Measurements from ENCODE around the gene PTPN20.

The PTPN20 gene

DNA sequence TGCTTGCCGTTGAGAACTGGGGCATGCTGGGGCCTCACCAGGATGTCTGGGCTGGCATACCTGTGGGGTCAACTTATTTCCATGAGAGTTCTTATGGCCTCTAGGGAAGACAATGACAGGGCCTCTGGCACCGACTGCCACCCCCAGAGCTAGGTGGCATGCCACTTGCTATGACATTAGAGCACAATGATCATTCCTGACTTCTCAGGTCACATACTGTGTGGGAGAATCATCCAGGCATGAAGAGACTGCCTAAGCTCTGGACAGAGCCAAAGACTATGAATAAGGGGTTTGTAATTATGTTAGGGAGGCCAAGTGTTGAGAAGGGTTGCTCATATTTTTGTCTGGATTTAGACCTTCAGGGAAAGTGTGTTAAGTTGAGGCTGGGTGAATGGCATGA, 97.5 kb downstream of the PTPN20 start:
- TF ChIP-seq, protein P1, sequence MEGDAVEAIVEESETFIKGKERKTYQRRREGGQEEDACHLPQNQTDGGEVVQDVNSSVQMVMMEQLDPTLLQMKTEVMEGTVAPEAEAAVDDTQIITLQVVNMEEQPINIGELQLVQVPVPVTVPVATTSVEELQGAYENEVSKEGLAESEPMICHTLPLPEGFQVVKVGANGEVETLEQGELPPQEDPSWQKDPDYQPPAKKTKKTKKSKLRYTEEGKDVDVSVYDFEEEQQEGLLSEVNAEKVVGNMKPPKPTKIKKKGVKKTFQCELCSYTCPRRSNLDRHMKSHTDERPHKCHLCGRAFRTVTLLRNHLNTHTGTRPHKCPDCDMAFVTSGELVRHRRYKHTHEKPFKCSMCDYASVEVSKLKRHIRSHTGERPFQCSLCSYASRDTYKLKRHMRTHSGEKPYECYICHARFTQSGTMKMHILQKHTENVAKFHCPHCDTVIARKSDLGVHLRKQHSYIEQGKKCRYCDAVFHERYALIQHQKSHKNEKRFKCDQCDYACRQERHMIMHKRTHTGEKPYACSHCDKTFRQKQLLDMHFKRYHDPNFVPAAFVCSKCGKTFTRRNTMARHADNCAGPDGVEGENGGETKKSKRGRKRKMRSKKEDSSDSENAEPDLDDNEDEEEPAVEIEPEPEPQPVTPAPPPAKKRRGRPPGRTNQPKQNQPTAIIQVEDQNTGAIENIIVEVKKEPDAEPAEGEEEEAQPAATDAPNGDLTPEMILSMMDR (IDR thresholded peaks at IDR 0.05; ENCODE audit: low read depth, low read length): no peak
- DNase-seq (ENCODE audit: extremely low read depth, low read depth): no peak

DNA sequence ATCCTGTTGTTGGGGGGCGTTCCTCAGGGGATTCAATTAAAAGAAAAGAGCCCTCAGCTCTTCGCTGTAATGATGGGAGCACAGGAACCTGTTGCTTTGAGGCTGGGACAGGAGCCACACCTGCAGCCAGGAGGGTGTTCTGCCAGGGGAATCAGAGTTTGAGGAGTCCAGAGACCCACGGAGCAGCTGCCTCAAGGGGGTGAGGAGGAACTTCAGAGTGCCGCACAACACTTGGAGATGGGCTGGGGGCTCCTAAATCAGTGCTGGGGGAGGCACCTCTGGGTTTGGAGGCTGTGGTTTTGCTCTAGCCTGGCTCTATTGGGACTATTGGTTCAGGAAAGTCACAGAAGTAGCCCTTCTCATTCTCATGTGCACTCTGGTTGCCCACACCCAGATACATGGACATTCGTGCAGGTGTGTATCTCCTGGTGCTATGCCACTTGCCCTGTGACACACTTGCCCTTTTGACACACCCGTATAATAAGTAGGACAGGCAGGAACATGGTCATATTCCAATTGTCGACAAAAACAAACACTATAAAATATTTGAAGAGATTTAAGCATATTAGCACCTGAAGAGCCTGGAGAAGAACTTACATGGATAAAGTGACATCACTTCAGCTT, 98.1 kb downstream of the PTPN20 start:
- TF ChIP-seq, protein P1 (IDR thresholded peaks at IDR 0.05; ENCODE audit: low read depth, low read length): no peak
- DNase-seq (ENCODE audit: extremely low read depth, low read depth): no peak

DNA sequence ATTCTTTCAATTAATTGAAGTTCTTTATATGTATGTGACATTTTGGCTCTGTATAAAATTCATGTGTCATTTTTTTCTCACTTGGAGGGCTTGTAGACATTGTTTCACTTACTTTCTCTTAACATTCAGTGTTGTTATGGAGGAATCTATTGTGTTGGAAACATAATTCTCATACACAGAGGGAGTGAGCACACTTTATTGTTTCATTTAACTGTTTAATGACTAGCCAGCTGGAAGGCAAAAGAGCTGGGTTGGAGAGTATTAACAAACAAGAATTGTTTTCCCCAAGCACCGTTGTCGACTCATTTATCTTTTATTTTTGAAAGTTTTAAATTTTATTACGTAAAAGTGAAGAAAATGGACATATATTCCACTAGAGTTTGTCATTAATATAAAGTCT, 98.8 kb downstream of the PTPN20 start:
- TF ChIP-seq, protein P1 (IDR thresholded peaks at IDR 0.05; ENCODE audit: low read depth, low read length): no peak
- no peak for DNase-seq (ENCODE audit: extremely low read depth, low read depth)

DNA sequence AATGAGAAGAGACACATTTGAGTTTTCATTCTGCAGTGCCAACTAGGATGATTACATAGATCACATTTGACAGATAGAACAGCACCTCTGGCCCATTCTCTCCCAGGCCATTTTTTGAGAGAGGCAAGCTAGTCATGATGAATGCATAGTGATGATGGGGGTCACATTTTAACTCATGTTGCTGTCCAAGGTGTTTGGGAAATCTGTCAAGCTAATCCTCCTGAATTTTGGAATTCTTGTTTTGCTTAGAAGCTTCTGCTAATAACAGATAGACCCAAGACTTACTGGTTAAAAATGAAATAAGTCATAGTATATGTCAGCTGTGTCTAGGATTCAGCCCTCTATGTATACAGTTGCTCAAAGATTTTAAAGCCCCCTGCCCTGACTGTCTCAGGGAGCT, 101.0 kb downstream of the PTPN20 start:
- DNase-seq (ENCODE audit: extremely low read depth, low read depth): no peak
- TF ChIP-seq, protein P1 (IDR thresholded peaks at IDR 0.05; ENCODE audit: low read depth, low read length): no peak

DNA sequence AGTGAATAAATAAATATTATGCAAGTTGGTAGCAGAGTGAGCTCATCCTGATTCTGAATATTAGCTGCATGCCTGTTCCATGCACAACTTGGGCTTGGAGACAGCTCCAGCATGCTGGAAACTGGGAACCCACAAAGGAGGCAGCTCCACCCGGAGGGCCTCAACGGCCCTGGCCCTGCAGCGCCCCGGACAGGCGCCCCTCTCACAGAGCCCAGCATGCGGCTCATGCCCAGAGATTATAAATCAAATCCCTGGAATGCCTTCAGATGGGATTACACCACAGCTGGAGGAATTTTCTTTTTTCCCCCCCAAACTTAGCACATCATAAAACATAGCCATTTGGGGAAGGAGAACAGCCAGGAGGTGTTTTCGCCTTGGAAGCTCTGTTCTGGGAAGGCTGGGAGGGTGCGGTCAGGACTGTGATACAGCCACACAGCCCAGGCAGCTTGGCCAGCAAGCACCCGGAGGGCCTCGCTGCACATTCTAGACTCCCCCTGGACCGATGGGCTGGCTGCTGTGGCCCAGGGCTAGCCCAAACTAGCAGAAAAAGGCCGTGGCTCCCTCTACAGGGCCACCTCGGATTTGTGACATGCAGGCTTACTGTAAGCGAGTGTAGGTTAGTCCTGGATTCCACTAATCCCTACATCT, 102.4 kb downstream of the PTPN20 start:
- no peak for DNase-seq (ENCODE audit: extremely low read depth, low read depth)
- TF ChIP-seq, protein P1 (IDR thresholded peaks at IDR 0.05; ENCODE audit: low read depth, low read length): no peak

DNA sequence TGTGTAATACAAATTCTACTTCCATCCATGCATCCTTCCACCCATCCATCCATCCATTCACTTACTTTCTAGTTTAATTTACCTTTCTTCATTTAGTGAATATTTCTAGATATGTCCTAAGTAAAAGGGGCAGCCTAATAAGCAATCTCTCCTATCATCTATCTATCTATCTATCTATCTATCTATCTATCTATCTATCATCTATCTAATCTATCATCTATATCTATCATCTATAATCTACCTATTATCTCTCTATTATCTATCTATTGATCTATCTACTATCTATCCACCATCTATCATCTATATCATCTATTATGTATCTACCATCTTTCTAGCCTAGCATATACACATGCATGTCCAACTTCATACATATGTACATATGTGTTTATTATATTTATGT, 104.2 kb downstream of the PTPN20 start:
- TF ChIP-seq, protein P1 (IDR thresholded peaks at IDR 0.05; ENCODE audit: low read depth, low read length): no peak
- DNase-seq (ENCODE audit: extremely low read depth, low read depth): no peak

DNA sequence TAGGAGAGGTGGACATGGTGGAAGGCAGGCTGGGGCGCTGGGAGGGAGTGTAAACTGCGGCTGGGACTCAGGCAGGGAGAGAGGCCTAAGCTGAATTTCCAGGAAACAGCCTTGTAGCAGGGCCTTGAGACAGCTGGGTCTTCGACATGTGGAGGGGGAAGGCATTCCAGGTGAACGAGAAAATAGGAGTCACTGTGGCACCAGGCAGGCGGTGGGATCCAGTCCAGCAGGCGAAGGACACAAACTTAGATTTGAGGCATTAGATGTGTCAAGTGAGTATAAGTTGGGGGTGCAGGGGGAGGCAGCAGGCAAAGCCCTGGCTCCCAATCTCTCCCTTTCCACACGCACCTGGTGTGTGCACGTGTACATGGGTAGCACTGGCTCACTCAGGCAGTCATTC, 105.3 kb downstream of the PTPN20 start:
- DNase-seq (ENCODE audit: extremely low read depth, low read depth): no peak
- TF ChIP-seq, protein P1 (IDR thresholded peaks at IDR 0.05; ENCODE audit: low read depth, low read length): no peak

Measured in AG09319 (cell line).